ENCODE data around the gene SLC15A3. TPM values are rescaled to one million over a fixed set of nuclear protein-coding genes. Genes with fewer than 3 reads are reported as not detected.

SLC15A3 gene
- total RNA-seq, 1 donor from 2014 or later, result 0.62 TPM

- Mint-ChIP-seq H3K36me3 (ENCODE audit: low read depth) (no peaks in the 10 kb centered on the region), H3K4me3 (ENCODE audit: unreplicated experiment) (no peak overlapping the region), H3K4me1 (ENCODE audit: low read depth) (no peaks in the 10 kb centered on the region), H3K9me3 (ENCODE audit: low read depth) (peaks cover 3% of the 10 kb centered on the region), H3K27me3 (ENCODE audit: low read depth) (peaks cover 25% of the 10 kb centered on the region), H3K27ac (ENCODE audit: unreplicated experiment) (no peak overlapping the region)
- DNase-seq (ENCODE audit: low spot score), result peak; percentile 17
- no peak for TF ChIP-seq CTCF (IDR thresholded peaks at IDR 0.05)
Observed at GRCh38 chr11:60987577-60988277, 35.8 kb upstream of the SLC15A3 start.

GRCh38 chr11:60985991-60986915 is 34.3 kb upstream of the SLC15A3 start:
- peak; percentile 55 for DNase-seq (ENCODE audit: low spot score)
- Mint-ChIP-seq H3K36me3 (ENCODE audit: low read depth) (no peaks in the 10 kb centered on the region), H3K4me1 (ENCODE audit: low read depth) (no peaks in the 10 kb centered on the region), H3K27me3 (ENCODE audit: low read depth) (peaks cover 22% of the 10 kb centered on the region), H3K27ac (ENCODE audit: unreplicated experiment) (no peak overlapping the region), H3K4me3 (ENCODE audit: unreplicated experiment) (no peak overlapping the region), H3K9me3 (ENCODE audit: low read depth) (peaks cover 3% of the 10 kb centered on the region)
- TF ChIP-seq CTCF (IDR thresholded peaks at IDR 0.05), result no peak

GRCh38 chr11:60985501-60985900 is 33.5 kb upstream of the SLC15A3 start:
- no peak for TF ChIP-seq CTCF (IDR thresholded peaks at IDR 0.05)
- H3K27me3 Mint-ChIP-seq (ENCODE audit: low read depth), result peaks cover 21% of the 10 kb centered on the region
- no peak overlapping the region for H3K4me3 Mint-ChIP-seq (ENCODE audit: unreplicated experiment)
- H3K36me3 Mint-ChIP-seq (ENCODE audit: low read depth), result no peaks in the 10 kb centered on the region
- no peaks in the 10 kb centered on the region for H3K4me1 Mint-ChIP-seq (ENCODE audit: low read depth)
- peak; percentile 14 for DNase-seq (ENCODE audit: low spot score)
- H3K27ac Mint-ChIP-seq (ENCODE audit: unreplicated experiment), result no peak overlapping the region
- H3K9me3 Mint-ChIP-seq (ENCODE audit: low read depth), result peaks cover 3% of the 10 kb centered on the region

- DNase-seq (ENCODE audit: low spot score), result peak; percentile 17
- Mint-ChIP-seq H3K27ac (ENCODE audit: unreplicated experiment) (no peak overlapping the region), H3K4me3 (ENCODE audit: unreplicated experiment) (no peak overlapping the region), H3K36me3 (ENCODE audit: low read depth) (no peaks in the 10 kb centered on the region), H3K9me3 (ENCODE audit: low read depth) (peaks cover 3% of the 10 kb centered on the region), H3K27me3 (ENCODE audit: low read depth) (peaks cover 17% of the 10 kb centered on the region), H3K4me1 (ENCODE audit: low read depth) (no peaks in the 10 kb centered on the region)
- no peak for TF ChIP-seq CTCF (IDR thresholded peaks at IDR 0.05)
Observed at GRCh38 chr11:60984636-60985035, 32.7 kb upstream of the SLC15A3 start.

- peak; percentile 19 for DNase-seq (ENCODE audit: low spot score)
- TF ChIP-seq CTCF (IDR thresholded peaks at IDR 0.05), result no peak
- Mint-ChIP-seq H3K36me3 (ENCODE audit: low read depth) (no peaks in the 10 kb centered on the region), H3K27ac (ENCODE audit: unreplicated experiment) (no peak overlapping the region), H3K4me1 (ENCODE audit: low read depth) (no peaks in the 10 kb centered on the region), H3K27me3 (ENCODE audit: low read depth) (peaks cover 13% of the 10 kb centered on the region), H3K4me3 (ENCODE audit: unreplicated experiment) (no peak overlapping the region), H3K9me3 (ENCODE audit: low read depth) (peaks cover 3% of the 10 kb centered on the region)
Observed at GRCh38 chr11:60984149-60984548, 32.2 kb upstream of the SLC15A3 start.
